Superior temporal gyrus (tissue), 1 donor: ENCODE data around the gene ALOXE3.
"Not testable (repeated sequence)": the region's sequence is repeated elsewhere in the genome, so short reads cannot be mapped to it uniquely, and the experiment has no call there.

Experiments
- DNase-seq: peaks from one replicate; pipeline ENCODE4 v3.0.0-alpha.2; 2016; ENCODE audit errors: extremely low spot score

Gene ALOXE3

DNA sequence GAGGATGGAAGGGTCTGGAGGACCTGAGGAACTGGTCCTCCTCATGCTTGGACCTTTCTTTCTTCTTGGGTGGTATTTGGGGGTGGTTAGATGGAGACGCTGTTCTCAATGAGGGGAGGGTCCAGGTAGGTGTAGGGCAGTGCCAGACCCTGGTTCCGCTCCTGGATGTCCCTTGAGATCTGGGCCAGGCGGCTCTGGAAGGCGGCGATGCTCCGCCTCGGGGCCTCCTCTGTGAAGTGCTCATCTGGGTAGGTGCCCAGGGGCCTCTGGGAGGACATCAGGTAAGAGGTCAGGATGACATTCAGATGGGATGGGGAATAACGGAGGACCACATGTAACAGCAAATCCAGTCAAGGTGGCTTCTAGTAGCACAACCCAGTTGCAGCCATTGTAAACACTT lies 21.8 kb downstream of the ALOXE3 start:
- DNase-seq, result no peak

GRCh38 chr17:8095361-8095760 lies 23.0 kb downstream of the ALOXE3 start:
- no peak for DNase-seq

GRCh38 chr17:8091033-8091687 lies 27.2 kb downstream of the ALOXE3 start:
- DNase-seq, result no peak

DNA sequence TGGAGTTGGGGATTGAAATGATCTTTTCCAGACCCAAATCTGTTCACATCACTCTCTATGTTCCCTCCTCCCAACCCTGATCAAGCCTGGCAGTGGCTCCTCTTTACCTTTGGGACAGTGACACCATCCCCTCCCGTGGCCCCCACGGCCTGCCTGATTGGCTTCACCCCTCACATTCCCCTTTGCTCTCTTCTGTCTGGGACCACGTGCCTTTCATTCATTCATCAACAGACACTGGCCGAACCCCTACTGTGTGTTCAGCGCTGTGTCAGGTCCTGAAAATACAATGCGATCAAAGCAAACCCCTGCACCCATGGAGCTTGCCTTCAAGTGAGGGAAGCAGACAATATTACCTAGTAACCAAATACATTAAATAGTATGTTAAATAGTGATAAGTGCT lies 28.6 kb downstream of the ALOXE3 start:
- DNase-seq, result no peak

DNA sequence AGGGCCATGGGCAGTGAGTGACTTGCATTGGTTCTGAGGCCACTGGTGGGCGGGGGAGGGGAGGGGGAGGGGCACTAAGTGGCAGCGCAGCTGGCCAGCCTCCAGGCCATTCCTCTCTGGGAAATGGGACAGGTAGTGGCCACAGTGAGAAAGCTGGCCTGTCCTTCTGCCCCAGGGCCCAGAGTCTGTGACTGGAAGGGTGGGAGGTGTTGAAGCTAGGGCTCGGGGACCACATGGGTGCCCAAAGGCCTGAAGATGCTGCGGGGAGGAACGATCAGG lies 30.4 kb downstream of the ALOXE3 start:
- DNase-seq, result no peak

DNA sequence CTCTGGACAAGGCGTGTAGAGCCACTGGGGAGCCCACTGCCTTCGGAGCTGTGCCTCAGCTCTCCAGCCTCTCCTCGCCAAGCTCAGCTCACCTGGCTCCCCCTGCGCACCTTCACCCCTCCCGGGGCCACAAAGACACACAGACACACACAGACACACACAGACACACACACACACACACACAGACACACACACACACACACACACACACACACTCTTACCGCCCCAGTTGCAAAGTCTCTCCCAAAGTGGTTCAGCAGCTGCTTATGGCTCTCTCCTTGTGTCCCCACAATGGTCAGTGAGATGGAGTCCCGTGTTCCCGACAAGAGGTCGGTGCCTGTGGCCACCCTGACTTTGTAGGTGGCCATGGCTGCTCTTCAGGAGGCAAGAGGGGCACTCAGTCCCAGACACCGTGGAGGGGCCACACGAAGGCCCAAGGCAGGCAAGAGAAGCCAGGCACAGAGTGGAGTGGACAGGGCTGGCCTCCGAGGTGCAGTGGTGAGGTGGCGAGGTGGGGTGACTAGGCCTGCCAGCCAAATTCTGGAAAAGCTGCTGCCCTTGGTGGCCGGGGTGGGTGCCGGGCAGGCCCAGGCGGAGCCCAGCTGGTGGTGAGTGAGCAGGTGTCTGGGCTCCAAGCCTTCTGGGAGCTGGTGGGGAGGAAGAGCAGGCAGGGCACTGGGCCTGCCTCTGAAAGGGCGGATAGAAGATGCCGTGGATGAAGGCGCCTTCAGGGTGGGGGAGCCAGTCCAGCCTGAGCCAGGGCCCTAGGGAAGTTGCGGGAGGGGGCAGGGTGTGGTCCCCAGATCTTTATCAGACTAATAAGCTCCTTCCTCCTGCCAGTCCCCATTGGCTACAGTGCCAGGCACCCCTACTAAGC lies 31.0 kb downstream of the ALOXE3 start, which contains the start of gene ALOX12B:
TSS of gene ALOX12B (minus strand) at position 642 of the 877 bp plus-strand sequence. CDS start at position 368, 274 bp downstream.
- DNase-seq, result no peak

- no peak for DNase-seq
Measured at GRCh38 chr17:8084250-8084649, 34.1 kb downstream of the ALOXE3 start.

- no peak for DNase-seq
Measured at GRCh38 chr17:8082292-8082691, 36.0 kb downstream of the ALOXE3 start.

GRCh38 chr17:8081876-8082275 lies 36.4 kb downstream of the ALOXE3 start:
- no peak for DNase-seq

DNA sequence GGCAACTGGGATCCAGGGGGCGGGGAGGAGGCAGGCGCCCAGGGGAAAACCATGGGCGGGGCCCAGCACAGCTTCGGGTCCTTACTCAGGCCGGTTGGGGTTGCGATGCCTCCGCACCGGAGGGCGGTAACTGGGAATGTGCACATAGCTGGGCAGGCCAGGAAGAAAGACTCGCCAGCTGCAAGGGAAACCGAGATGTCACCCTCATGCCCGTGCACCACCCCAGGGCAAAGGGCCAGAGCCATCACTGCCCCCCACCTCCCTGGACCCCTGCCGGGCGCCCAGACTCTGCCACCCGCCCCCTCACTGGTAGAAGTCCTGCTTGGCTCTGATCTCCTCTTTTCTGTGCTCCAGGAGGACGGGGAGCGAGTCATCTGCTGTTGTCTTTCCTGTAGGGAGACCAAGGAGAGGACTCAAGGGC lies 37.5 kb downstream of the ALOXE3 start:
- no peak for DNase-seq

GRCh38 chr17:8080208-8080798 lies 38.0 kb downstream of the ALOXE3 start:
- DNase-seq, result no peak

DNA sequence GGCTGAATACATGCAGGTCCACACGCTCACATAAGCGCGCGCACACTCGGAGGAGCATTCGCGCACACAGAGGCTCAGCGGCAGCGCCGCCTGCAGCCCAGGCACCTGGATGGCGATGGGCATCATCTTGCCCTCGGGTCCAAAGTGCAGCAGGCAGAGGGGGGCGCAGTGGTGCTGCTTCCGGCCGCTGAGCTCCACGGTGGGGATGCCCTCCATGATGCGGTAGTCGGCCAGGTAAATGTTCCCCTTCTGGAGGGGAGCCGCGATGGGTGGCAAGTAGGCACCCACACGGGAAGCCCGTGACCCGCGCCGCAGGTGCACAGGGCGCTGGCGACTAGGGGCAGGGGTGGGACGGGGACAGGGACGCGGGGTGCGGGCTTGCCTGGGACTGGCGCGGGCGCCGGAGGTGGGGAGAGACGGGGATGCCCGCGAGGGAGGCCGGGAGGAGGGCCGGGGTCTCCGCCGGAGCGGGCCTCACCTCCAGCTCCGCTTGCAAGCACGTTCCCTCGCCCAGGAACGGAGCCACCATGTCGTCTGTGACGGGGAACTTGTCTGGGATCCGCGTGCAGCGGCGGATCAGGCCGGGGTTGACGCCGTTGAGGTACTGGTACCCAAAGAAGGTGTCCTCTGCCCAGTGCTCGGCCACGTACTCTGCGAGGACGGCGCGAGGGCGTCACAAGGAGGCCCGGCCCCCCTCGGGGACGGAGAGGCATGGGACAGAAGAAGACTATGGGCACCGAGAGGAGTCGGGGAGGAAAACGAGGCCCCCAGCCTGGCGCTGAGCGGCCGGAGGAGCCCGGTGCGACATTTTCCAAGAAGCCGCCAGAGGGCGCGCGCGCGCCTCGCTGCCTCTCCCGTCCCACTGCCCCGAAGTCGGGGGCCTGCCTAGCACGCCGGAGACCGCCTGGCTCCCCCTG lies 38.8 kb downstream of the ALOXE3 start:
- peak; percentile 72 for DNase-seq

- DNase-seq, result not testable (repeated sequence)
Measured at GRCh38 chr17:8077939-8078338, 40.4 kb downstream of the ALOXE3 start.

DNA sequence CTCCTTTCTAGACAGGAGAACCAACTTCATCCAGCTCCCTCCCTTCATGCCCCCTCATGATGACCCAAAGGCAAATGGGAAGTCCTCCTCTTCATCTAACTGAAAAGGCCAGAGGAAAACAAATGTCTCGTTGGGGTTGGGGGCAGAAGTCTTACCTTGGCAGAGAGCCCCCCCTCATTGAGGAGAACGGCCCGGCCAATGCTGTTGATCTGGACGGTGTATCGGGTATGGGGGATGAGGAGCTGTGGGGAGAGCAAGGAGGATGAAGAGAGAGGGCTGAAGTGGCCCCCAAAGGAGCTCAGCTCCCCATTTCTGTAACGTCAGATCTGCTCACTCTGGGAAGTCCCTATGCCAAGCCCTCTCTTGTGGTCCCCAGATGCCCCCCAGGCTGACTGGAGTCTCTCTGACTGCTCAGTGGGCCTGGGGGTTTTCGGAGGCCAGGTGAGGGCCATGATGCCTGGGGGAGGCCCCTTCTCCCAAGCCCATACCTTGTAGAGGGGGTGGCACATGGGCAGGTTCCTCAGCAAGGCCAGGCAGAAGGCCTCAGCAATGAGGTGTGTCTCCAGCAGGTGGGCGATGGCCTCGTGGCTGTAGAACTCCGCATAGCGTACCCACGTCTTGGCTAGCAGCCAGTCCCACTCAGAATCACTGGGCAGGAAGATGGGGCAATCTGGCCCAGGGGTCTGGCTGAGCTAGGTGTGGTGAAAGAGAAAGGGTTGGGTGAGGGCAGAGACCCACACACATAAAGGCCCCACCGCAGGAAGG lies 41.6 kb downstream of the ALOXE3 start:
- DNase-seq, result no peak

GRCh38 chr17:8075574-8076342 lies 42.6 kb downstream of the ALOXE3 start:
- no peak for DNase-seq

DNA sequence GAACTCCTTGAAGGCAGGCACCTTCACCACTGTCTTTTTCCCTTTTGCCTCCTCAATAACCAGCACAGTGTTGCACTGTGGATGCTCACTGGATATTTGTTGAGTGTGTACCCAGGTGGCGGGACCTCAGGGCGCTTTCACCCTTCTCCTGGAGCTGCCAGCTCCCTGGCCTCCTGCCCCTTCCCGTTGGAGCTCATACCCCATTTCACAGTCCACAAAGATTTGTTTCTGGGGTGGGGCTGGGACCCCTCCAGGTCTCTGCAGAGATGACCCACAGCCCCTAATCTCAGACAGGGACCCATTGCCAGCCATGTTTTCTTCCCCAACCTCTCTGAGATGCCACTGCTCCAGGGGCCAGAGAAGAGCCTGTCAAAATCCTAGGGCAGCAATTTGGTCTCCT lies 43.2 kb downstream of the ALOXE3 start:
- DNase-seq, result no peak

DNA sequence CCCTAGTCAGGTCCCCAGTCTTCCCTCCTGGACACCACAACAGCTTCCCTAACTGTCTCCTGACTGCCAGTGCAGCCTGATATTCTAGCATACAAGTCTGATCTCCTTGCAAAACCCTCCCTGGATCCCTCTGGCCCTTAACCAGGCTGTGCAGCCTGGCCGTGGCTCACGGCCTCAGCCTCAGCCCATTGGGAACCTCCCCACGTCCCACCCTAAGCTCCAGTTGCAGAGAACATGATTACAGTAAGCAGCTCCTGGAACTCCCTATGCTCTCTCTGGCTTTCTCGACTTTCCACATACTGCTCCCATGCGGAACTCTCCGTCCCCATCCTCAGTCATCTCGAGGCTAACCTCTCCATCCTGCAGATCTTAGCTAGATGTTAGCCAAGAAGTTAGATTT lies 43.8 kb downstream of the ALOXE3 start:
- DNase-seq, result no peak

GRCh38 chr17:8073627-8074484 lies 44.5 kb downstream of the ALOXE3 start:
- peak; percentile 55 for DNase-seq

DNA sequence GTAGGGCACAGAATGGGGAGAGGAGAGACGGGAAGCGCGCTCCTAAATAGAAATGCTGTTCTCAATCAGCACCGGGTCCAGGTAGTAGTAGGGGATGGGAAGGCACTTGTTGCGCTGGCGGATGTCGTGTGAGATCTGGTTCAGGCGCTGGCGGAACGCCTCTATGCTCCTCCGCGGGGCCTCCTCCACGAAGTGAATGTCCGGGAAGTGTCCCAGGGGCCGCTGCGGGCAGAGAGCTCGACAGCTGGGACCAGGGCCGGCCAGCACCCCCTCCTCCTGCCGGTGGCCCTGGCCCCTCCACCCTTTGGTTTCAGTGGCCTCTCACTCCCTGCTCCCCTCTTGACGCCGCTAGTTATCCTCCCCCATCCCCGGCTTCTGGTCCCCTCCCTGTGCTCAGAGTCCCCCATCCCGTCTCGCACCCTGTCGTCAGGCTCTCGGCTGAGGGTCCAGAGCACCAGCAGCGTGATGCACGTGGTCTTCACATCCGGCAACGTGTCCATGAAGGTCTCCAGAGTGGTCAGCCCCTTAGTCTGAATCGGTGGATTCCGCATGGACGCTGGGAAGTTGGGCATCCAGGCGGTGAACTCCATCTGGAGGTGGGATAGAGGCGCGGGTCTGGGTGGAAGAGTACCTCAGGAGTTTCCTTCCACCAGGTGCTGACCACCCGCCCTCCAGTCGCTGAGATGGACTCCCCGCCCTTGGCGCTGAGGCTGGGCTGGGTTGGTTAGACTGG lies 45.4 kb downstream of the ALOXE3 start:
- no peak for DNase-seq
